Stomach (tissue), 9 donors: ENCODE data around the gene CDC45. TPM values are rescaled to one million over a fixed set of nuclear protein-coding genes. Genes with fewer than 3 reads are reported as not detected.

Experiments
- DNase-seq, 2 donors: peaks; one replicate each; pipeline versions ENCODE4 v3.0.0 to v3.0.0-alpha.2; 2013 to 2019
- H3K27ac ChIP-seq, 5 donors: fragments of 200-600 bp in 4 of 5; sonication (generic) in 4 of 5; one replicate each; pipeline ENCODE4 v1.5.1; 2013 to 2019; ENCODE audit warnings: mild to moderate bottlenecking in 1 of 5, moderate library complexity in 1 of 5
- H3K27me3 ChIP-seq, 3 donors: fragments of 200-600 bp; sonication (generic); one replicate each; pipeline ENCODE4 v1.5.1; 2017 to 2019; ENCODE audit warnings: mixed run types in 1 of 3
- H3K36me3 ChIP-seq, 4 donors: fragments of 200-600 bp; sonication (generic); 1 replicate in 3 of 4; 2 replicates in 1 of 4; pipeline ENCODE4 v1.5.1; 2016 to 2019
- H3K4me1 ChIP-seq, 4 donors: fragments of 200-600 bp; sonication (generic); one replicate each; pipeline ENCODE4 v1.5.1; 2016 to 2019
- H3K4me3 ChIP-seq, 4 donors: fragments of 200-600 bp; sonication (generic) in 3 of 4; one replicate each; pipeline ENCODE4 v1.5.1; 2016 to 2019; ENCODE audit warnings: mild to moderate bottlenecking in 1 of 4
- H3K9me3 ChIP-seq, 4 donors: fragments of 200-600 bp; sonication (generic); one replicate each; pipeline ENCODE4 v1.5.1; 2016 to 2019
- EP300 ChIP-seq: sonication (generic); formaldehyde crosslinking; IDR thresholded peaks from one replicate; pipeline ENCODE4 v1.6.1; 2017; ENCODE audit warnings: antibody characterized with exemption
- POLR2A ChIP-seq, 4 donors: fragments of 450-650 bp; IDR thresholded peaks; one replicate each; pipeline ENCODE4 v1.6.1; 2016; ENCODE audit warnings: antibody characterized with exemption in 4 of 4, control low read depth in 2 of 4, mild to moderate bottlenecking in 1 of 4, moderate library complexity in 1 of 4
- POLR2AphosphoS5 ChIP-seq, 3 donors: sonication (generic); formaldehyde crosslinking; IDR thresholded peaks; one replicate each; pipeline ENCODE4 v1.6.1; 2016; ENCODE audit warnings: antibody characterized with exemption in 3 of 3
- WGBS, 5 donors: extraction: QIAGEN DNeasy Blood & Tissue Kit in 3 of 5; methylation state at CpG; one replicate each; pipeline versions ENCODE4 v1.1.5 to v1.1.7; 2013 to 2018; 5-methylcytosine and 5-hydroxymethylcytosine counted together
- intact Hi-C: fragments of 100-400 bp; cut with DNase I; formaldehyde crosslinking; loops from one replicate; pipeline ENCODE4 v1.15.1; 2023; ENCODE audit warnings: low total_unique reads
- polyA plus RNA-seq, 3 donors: library from polyadenylated mRNA; stranded (reverse); fragments of 200-250 nt; gene quantifications; one replicate each; pipeline ENCODE4 v1.2.3, GENCODE V29; 2013
- total RNA-seq, 5 donors: library from RNA; depleted of rRNA; stranded (reverse); fragments of >200 nt; gene quantifications; one replicate each; pipeline versions ENCODE4 v1.1.0 to v1.2.3, GENCODE V29; 2014 to 2016
- TF ChIP-seq, protein P1 (sequence below), 7 experiments: fragments of 450-650 bp in 4 of 7; fragments of 200-600 bp in 3 of 7; sonication (generic) in 3 of 7; IDR thresholded peaks; one replicate each; pipeline ENCODE4 v1.5.1; 2016 to 2019; ENCODE audit warnings: antibody characterized with exemption in 7 of 7, control low read depth in 2 of 7, mild to moderate bottlenecking in 1 of 7
- donor health status: healthy with polysubstance abuse.
- donor health status: Bipolar disorder and iron deficiency.
- donor health status: healthy.

Gene CDC45
- total and polyA plus RNA-seq, 8 donors, result 1.2 to 44.2 (median 5.4) TPM; not detected in 1

DNA sequence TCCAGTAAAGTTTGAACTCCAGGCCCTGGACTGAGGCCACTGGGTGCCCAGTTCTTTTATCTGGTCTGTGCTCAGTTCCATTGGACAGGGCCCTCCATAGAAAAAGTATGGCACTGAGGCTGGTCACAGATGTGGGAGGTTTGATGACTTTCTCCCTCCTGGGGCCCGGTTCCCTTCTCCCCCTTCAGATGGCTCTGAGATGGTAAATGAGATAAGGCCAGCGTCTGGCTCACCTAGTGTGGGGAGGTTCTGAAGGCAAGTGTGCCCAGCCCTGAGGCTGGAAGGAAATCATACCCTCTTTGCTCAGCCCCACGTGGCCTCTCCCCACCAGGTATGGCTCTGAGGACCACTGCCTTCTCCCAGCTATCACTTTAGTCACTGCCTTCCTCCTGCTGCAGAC is 45.9 kb downstream of the CDC45 start:
- no peak overlapping the region for H3K4me3 ChIP-seq
- H3K4me1 ChIP-seq, result peaks cover 17 to 36% (median 20%) of the 10 kb centered on the region in 4 donors
- DNase-seq, result peak in 1 of 2 donors; percentile 1
- H3K27me3 ChIP-seq, result peaks cover 15 to 78% (median 32%) of the 10 kb centered on the region in 3 donors
- H3K9me3 ChIP-seq, result no peaks in the 10 kb centered on the region
- TF ChIP-seq EP300 (no peak), POLR2AphosphoS5 (IDR thresholded peaks at IDR 0.05) (no peak), POLR2A (IDR thresholded peaks at IDR 0.05) (no peak)
- TF ChIP-seq, protein P1, sequence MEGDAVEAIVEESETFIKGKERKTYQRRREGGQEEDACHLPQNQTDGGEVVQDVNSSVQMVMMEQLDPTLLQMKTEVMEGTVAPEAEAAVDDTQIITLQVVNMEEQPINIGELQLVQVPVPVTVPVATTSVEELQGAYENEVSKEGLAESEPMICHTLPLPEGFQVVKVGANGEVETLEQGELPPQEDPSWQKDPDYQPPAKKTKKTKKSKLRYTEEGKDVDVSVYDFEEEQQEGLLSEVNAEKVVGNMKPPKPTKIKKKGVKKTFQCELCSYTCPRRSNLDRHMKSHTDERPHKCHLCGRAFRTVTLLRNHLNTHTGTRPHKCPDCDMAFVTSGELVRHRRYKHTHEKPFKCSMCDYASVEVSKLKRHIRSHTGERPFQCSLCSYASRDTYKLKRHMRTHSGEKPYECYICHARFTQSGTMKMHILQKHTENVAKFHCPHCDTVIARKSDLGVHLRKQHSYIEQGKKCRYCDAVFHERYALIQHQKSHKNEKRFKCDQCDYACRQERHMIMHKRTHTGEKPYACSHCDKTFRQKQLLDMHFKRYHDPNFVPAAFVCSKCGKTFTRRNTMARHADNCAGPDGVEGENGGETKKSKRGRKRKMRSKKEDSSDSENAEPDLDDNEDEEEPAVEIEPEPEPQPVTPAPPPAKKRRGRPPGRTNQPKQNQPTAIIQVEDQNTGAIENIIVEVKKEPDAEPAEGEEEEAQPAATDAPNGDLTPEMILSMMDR (IDR thresholded peaks at IDR 0.05), result no peak
- intact Hi-C loops, result no loop called here
- WGBS, 5 donors, result 50 to 70% (median 63%) methylated on average over 3 of the region's 3 CpGs
- peak overlapping the region in 2 of 5 donors; percentile 29 to 64 for H3K27ac ChIP-seq
- H3K36me3 ChIP-seq, result no peaks in the 10 kb centered on the region

DNA sequence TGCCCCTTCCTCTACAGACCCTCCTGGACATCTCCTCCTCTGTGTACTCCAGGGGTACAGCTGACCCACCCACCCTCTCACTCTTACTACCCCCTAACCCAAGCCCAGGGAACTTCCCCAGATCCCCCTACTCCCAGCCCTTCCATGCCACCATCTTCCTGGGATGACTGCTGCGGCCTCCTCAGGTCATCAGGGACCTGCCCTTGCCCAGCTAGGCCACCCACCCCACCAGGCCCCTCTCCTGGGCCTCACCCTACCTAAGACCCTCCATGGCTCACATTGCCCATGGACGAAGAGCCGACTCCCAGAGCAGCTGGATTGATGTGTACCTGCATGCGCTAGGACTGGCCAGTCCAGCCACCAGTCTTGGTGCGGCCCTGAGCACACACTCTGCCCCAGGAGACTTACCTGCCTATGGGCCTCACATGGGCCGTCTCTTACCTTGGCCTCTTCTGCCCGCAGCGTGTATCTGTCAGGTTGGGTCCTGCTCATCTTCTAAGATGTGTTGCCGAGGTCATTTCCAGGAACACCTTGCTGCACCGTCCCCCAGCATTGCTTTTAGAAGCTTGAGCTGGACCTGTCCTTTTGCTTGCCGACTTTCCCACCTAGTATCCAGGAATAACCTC is 46.5 kb downstream of the CDC45 start:
- intact Hi-C loops, result no loop called here
- Histone ChIP-seq H3K27me3 (peaks cover 15 to 83% (median 32%) of the 10 kb centered on the region in 3 donors), H3K27ac (peak overlapping the region in 1 of 5 donors; percentile 64), H3K9me3 (no peaks in the 10 kb centered on the region), H3K36me3 (no peaks in the 10 kb centered on the region), H3K4me3 (no peak overlapping the region), H3K4me1 (peaks cover 17 to 36% (median 20%) of the 10 kb centered on the region in 4 donors)
- WGBS, 5 donors, result 88 to 95% (median 93%) methylated on average over 8 to 11 of the region's 11 CpGs
- no peak for DNase-seq
- TF ChIP-seq, protein P1 (IDR thresholded peaks at IDR 0.05), result no peak
- TF ChIP-seq EP300 (no peak), POLR2AphosphoS5 (IDR thresholded peaks at IDR 0.05) (no peak), POLR2A (IDR thresholded peaks at IDR 0.05) (no peak)

DNA sequence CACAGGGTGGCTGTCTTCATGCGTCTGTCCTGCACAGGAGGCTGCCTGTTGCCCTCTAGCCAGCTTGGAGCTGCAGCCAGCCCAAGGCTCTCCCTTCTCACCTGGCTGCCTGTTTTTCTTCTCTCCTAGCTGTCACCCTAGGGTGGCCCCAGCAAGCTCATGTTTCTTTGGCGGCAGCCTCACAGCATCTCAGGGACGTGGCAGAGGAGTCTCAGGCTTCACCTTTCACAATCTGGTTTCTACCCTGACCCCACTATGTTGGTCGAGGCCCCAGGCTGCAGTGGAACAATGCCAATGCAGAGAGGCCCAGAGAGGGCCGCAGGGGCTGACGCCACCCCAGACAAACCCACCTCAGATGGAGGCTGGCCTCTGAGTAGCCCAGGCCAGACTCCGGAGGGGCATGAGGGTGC is 47.0 kb downstream of the CDC45 start:
- H3K36me3 ChIP-seq, result no peaks in the 10 kb centered on the region
- intact Hi-C loops, result no loop called here
- no peak overlapping the region for H3K27ac ChIP-seq
- no peak overlapping the region for H3K4me3 ChIP-seq
- peaks cover 15 to 88% (median 32%) of the 10 kb centered on the region in 3 donors for H3K27me3 ChIP-seq
- WGBS, 5 donors, result 75 to 80% (median 76%) methylated on average over 6 to 7 of the region's 7 CpGs
- DNase-seq, result no peak
- no peaks in the 10 kb centered on the region for H3K9me3 ChIP-seq
- H3K4me1 ChIP-seq, result peaks cover 17 to 36% (median 20%) of the 10 kb centered on the region in 4 donors
- TF ChIP-seq POLR2AphosphoS5 (IDR thresholded peaks at IDR 0.05), result no peak
- TF ChIP-seq, protein P1 (IDR thresholded peaks at IDR 0.05), result no peak
- TF ChIP-seq POLR2A (IDR thresholded peaks at IDR 0.05), result no peak
- TF ChIP-seq EP300, result no peak

DNA sequence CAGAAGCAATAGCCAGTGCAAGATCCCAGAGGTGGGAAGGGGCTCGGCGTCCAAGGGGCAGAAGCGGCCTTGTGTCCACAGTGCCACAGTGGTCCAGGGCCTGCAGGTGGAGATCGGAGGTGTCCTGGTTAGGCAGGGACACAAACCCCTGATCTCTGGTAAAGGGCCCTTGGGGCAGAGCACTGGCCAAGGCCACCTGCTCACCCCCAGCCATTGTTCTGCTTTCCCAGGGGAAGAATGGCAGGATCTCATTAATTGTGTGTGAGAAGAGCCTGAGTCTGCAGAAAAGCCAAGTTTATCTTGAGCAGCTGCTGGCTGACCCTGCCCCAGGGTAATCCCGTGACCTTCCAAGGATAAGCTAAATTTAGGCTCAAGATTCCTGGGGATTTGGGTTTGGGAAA is 47.6 kb downstream of the CDC45 start:
- no peaks in the 10 kb centered on the region for H3K9me3 ChIP-seq
- intact Hi-C loops, result no loop called here
- H3K27ac ChIP-seq, result no peak overlapping the region
- peaks cover 15 to 86% (median 32%) of the 10 kb centered on the region in 3 donors for H3K27me3 ChIP-seq
- peak in 1 of 2 donors; percentile 3 for DNase-seq
- no peaks in the 10 kb centered on the region for H3K36me3 ChIP-seq
- TF ChIP-seq POLR2AphosphoS5 (IDR thresholded peaks at IDR 0.05) (no peak), POLR2A (IDR thresholded peaks at IDR 0.05) (no peak), EP300 (no peak)
- TF ChIP-seq, protein P1 (IDR thresholded peaks at IDR 0.05), result no peak
- peaks cover 17 to 35% (median 20%) of the 10 kb centered on the region in 4 donors for H3K4me1 ChIP-seq
- H3K4me3 ChIP-seq, result no peak overlapping the region
- 77 to 87% (median 85%) methylated on average over 5 of the region's 5 CpGs for WGBS, 5 donors
